GM18499 (cell line): Measurements from ENCODE around the gene MPZL3.
A peak's percentile ranks its signal among the peaks of the same experiment; 100 is the strongest.

ENCODE experiments used
- ATAC-seq: cut with Tn5 transposase; IDR thresholded peaks from one replicate; pipeline ENCODE4 v1.9.1; 2021; ENCODE audit warnings: moderate number of reproducible peaks; ENCODE audit not compliant: insufficient read depth, unreplicated experiment

Gene MPZL3

DNA sequence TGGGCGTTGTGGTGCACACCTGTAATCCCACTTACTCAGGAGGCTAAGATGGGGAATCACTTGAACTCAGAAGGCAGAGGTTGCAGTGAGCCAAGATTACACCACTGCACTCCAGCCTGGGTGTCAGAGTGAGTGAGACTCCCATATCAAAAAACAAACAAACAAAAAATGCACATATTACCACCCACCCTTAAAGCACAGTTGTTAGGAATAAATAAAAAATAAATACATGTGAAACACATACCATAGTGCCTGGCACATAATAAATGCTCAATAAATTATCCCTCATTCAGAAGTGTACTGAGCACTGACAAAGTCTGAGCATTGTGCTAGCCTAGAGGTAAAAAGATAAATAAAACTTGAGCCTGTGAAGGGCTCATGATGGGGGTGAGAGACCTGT is 18.3 kb downstream of the MPZL3 start:
- no peak for ATAC-seq

DNA sequence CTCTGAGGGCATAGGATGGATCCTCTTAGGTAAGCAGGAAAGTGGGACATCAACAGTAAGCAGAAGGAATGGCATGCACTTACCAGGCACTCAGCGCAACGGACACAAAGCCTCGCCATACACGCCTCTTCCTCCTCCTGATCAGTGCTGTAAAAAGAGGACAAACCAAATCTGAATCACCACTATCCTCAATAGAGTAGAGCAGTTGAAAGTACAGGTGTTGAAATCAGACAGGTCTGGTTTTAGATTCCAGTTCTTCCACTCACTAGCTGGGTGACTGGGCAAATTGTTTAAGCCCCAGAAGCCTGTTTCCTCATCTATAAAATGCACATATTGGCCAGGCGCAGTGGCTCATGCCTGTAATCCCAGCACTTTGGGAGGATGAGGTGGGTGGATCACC is 18.8 kb downstream of the MPZL3 start:
- ATAC-seq: no peak

DNA sequence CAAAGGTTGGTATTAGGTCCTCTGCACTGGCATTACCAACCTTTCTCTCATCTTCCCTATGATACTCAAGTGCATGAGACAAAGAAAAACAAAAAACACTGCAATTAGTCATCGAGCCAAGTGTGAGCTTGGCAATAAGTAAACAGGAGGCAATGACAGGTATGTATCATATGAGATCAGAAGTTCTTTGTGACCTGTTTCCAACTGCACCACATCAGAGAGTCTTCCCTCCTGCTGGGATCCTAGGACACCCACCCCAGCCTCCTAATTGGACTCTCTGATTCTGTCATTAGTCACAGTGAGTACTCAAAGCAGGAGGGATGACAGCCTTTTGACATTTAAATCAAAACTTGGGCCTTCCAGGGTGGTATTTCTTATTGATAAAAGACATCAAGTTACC is 19.5 kb downstream of the MPZL3 start:
- no peak for ATAC-seq

DNA sequence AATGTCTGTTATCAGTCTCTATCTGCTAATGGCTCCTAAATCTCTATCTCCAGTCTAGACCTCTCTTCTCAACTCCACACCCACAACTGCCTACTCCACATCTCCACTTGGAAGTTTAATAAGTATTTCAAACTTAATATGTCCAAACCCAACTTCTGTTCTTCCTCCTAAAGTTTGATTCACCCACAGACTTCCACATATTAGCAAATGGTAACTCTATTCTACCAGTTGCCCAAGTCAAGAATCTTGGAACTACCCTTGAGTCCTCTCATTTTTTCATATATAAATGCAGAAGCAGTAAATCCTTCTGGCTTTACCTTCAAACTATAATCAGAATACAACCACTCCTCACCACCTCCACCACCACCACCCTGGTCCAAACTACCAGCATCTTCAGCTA is 20.7 kb downstream of the MPZL3 start:
- ATAC-seq: no peak

DNA sequence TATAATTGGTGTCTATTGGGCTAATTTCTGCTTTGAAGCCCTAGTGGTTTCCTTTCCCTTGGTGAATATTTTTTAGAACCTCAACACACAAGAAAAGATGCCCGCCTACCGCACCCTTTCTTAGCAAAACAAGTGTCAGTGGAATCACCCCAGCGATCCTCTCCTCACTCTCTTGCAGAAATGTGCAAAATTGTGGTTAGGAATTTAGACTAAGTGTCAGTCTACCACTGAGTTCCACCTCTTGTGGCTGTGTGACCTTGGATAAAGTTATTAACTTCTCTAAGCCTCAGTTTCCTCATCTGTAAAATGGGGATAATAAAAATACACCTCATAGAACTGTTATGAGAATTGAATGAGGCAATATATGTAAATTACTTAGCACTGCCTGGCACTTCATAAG is 22.1 kb downstream of the MPZL3 start:
- no peak for ATAC-seq

DNA sequence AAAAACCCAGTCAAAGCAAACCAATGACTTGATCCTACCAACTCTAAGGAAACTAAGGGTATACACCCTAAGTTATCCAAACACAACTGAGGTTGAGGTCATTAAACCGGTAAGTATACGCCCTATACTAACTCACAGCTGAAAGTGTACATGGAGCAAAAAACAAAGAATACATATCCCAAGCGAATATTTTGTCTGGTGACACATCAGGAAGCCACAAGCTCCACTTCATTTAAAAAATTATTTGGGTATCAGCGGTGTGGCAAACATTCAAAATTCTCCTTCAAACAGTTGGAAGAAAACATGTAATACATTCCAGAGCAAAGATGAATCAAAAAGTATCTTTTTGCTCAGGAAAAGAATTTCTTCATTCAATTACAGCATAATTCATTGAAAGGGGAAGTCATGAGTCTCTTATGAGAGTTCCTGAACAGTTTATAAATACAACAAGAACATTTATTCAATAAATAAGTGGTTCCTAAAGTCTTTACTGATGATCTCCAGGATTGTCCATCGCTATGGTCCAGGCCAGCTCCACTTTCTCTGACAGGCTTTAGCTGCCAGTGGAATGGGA is 22.8 kb downstream of the MPZL3 start:
- ATAC-seq: no peak

DNA sequence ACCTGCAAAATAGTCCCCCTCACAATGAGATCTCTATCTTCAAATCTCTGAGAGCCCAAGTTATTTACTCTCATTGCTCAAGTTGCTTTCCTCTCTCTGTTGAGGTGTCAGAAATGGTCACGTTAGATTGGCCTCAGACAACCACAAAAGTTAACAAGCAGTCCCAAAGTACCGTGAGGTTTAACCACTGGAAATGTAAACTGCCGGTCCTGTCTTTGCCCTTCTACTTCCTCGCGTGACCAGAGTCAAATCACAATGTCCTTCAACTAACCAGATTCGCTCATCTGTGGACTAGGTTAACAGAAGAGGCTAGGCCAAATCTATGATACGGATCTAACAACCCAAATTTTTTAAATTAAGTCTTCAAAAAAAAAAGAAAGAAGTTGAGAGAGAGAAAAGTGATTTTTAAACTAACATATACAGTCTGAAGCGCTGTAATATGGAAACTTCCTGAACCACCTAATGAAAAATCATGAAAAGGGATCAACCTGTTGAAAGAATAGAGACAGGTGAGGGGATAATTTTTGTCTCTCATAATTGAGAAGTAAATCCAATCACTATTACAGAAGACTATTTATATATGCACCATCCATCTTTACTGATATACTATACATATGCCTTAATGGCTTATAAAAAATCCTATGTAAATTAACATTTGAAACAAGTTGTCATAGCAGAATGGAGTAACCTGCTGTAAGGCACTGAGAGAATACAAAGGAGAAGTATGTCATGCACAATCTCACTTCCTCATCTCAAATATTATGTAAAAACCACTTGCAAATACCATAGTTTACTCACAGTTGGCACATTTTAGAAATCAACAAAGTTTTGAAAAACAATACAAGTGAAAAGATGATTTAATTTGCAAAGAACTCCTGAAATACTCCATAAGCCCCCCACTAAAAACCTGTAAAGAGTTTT is 24.0 kb downstream of the MPZL3 start:
- peak; percentile 37 for ATAC-seq

DNA sequence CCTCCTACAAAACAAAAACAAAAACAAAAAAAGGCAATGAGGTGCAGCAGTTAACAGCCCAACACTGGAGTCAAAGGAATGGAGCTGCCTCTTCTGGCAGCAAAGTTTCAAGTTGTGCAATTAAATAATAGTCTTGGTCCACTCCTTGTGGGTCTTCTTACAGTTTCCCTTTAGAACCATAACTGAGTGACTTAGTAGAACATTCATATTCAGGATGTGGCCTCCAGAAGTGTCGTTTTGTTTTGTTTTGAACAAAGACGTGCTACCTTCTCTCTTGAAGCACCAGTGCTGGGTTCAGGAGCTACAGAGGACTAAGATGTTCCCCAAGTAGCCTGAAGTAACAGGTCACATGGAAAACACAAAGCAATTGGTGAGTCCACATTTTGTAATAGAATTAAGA is 25.4 kb downstream of the MPZL3 start:
- no peak for ATAC-seq

DNA sequence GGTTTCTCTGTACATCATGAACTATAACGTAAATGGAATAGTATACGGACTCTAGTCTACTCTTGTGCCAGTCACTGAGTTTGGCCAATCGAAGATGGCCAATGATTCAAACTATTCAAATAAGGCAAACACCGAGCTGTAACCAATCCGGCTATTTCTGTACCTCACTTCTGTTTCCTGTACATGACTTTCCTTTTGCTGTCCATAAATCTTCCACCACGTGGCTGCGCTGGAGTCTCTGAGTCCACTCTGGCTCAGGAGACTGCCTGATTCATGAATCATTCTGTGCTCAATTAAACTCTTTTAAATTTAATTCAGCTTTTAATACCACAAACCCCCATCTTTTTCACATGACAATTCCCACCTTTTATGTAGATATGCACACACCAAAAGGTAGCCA is 25.9 kb downstream of the MPZL3 start:
- ATAC-seq: no peak

DNA sequence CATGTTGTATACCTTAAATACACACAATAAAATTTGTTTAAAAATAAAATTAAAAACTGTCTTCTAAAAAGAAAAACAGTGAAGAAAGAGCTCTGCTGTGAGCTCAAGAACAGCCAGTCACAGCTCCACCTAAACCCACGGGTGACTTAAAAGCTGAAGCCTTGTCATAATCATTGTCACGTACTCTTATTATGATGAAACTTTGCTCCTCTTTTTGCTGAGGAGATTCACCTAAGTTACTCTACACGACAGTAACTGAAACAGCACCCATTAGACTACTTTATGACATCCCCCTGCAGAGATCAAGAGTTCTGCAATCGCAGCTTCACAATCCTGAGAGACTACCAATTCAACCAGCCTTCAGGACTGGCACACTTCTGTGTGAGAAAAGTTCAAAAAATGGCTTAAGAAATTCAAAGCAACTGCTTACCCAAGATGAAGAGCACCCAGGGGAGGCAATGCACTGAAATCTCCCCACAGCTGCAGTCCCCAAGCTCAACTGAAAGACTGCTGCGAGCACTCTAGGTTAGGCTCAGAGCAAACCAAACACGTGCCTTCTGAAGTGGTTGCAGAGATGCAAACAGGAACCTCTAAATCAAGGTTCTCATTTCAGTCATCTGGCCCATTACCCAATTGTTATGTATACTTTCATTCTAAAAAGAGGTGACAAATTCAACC is 27.5 kb downstream of the MPZL3 start, which contains the start of gene JAML:
TSS of gene JAML (minus strand) at position 501 of the 678 bp plus-strand sequence. CDS start 10,145 bp downstream, outside the sequence.
- ATAC-seq: no peak

DNA sequence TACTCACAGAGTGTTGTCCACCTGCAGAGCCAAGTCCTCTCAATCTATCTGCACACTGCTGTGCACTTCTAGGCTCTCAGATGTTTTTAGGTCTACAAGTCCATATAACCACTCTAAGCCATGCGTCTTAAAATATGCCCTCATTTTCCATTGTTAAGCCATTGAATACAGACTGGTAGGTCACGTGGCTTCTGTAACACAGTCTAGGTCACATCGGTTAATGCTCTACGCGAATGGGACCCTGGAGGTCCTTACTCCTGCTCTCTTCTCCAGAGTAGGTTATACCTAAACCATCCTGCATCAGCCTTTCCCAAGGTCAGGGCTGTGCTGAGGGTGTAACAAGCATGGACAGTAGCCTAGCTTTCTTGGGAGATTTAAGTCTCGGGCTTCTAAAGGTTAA is 28.2 kb downstream of the MPZL3 start:
- no peak for ATAC-seq

DNA sequence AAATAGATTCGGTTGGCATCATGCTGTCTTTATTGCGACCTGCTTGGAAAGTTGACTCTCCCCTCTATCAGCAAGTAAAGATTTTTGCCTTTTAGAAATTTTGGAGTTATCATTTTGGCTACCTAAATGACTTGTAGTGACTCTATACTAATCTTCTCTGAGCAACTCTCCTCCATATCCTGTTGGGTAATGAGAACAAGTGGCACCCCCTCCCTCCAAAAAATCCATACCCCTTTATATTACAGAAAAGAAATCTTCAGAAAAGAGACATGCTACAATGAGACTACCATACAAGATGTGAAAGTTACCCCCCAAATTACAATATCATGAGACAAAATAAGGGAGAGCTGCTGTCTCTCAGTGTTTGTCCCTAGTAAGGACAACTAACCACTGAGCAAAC is 28.6 kb downstream of the MPZL3 start:
- ATAC-seq: no peak

DNA sequence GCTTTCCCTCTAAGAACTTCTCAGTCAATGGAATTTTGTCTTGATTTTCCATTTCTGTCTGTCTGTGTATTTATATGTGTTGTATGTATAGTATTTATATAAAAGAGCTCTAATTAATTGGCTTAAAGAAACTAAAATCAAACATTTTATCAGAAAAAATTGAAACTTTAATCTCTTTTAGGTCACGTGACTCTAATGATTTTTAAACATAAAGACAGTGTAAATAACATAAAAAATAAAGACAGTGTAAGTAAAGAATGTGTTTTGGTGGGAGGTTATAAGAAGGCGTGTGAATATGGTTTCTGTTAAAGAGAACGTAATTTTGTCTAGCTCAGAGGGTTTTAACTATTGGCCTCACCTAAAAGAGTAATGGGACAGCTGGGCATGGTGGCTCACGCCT is 29.7 kb downstream of the MPZL3 start:
- no peak for ATAC-seq

DNA sequence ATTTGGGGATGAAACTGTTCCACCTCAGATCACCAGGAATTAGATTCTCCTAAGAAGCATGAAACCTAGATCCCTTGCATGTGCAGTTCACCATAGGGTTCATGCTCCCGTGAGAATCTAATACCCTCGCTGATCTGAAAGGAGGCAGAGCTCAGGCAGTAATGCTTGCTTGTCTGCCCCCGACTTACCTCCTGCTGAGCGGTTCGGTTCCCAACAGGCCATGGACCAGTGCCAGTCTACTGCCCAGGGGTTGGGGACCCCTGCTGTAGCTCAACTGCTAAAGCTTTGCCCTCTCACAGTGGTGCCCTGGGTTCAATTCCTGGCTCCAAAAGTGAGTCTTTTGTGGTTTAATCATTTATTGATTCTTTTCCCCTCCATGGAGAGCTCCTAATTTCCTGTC is 30.7 kb downstream of the MPZL3 start:
- no peak for ATAC-seq

DNA sequence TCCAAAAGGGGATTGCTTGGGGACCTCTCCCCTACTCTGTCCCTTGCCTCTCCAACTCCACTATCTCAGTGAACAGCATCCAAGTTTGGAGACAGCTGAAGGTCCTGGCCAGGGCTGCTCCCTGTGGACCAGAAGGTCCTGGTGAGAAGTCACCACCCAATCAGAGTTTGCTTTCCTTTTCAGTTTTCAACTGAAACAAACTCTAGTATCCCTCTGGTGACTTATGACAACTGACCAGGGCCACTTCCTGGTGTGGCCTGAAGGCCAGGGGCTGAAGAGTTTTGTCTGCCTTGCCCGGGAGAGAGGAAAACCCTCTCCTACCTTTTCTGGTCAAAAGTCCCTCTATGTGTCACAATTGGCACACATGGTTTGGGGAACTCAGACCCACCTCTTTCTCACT is 32.4 kb downstream of the MPZL3 start:
- ATAC-seq: no peak

DNA sequence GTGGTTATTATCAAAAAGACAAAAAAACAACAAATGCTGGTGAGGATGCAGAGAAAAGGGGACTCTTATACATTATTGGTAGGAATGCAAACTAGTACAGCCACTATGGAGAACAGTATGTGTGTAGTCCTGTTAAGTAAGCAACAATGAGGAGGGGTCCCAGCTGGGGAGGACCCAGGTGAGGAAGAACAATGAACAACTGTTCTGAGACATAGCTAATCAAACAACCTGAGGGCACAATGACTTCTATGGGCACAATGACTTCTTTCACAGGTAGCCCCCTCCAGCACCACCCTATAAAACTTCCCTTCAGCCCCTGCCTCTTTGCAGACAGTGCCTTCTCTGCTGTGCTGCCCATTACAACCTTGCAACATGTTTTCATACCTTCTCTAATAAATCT is 32.9 kb downstream of the MPZL3 start:
- no peak for ATAC-seq

DNA sequence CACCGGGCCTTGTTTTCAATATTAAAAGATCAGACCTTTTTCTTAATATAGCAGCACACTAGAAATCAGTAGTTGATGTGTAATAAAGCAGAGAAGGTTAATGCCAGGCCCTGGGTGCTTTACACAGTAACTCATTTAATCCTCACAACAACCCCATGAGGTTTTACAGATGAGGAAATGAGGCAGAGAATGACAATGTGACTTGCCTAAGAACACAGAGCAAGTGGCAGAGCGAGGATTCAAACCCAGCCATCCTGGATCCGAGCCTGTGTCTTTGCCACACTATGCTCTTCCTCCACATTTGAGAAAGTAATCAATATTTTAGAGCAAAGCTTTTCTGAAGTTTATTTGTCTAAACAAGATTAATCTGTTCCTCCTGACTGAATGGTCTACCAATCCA is 34.6 kb downstream of the MPZL3 start:
- no peak for ATAC-seq

DNA sequence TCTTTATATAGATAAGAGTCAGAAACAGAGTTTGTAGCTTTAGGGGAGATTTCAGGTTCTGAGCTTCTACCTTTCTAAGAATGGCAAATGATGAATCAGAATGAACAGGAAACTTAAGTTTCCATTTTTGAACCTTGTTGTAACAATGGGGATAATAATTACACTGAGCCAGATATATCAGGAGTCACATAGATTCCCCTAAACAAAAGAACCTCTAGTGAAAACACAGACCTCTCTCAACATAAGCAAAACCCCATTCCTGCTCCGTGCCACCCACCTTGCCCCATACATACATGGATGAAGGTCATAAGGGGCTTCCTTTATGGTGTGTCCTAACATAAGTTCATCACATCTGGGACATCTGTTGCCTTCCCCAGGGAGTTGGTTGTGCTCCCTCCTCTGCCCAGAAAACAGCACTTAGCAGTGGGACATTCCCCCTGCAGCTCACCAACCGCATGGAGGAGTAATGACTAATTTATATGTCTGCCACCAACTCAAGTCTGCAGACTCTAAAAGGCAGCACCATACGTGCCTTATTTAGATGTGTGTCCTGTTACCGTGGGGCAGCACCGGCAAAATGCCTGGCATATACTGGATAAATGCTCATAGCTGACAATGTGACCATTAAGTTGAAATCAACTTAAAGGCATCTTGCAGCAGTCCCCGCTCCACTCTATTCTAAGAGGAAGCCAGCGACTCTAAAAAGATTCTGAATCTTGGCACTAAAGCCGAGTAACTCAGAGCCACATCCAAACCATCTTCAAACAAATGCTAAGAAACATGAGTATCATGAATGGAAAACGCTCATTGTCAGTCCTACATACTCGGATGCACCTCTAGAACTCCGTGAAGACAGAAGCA is 35.3 kb downstream of the MPZL3 start:
- ATAC-seq: no peak

DNA sequence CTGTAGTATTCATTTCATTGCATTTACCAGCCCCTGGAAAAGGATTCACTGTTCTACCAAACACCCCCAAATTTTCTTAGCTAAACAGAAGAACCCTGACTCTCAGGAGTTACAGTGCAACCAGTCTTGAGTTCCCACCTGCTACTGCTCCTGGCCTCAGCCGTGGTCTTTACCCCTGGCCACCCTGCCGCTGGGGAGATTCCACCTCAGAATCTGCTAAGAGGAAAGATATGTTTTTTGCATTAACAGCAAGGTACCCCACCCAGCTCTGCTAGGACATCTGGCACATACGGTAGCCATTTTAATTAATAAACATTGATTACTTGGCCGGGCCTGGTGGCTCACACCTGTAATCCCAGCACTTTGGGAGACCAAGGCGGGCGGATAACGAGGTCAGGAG is 36.4 kb downstream of the MPZL3 start:
- no peak for ATAC-seq

DNA sequence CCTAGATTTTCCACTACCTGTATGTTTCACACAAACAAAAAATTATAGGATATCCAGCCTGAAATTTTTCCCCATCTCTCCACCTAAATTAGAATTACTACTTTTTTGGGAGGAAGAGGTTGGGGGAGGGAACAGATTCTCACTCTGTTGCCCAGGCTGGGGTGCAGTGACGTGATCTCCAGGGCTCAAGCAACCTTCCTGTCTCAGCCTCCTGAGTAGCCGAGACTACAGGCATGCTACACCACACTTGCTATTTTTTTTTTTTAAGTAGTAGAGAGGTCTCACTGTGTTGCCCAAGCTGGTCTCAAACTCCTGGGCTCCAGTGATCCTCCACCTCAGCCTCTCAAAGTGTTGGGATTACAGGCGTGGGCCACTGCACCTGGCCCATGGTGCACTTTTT is 36.9 kb downstream of the MPZL3 start:
- no peak for ATAC-seq
